Coronary artery (tissue), 2 donors: ENCODE data around the gene CDYL.

ENCODE experiments used
- DNase-seq: peaks from one replicate; pipeline ENCODE4 v3.0.0-alpha.2; 2017; ENCODE audit warnings: low spot score
- H3K27ac ChIP-seq, 2 donors: fragments of 200-600 bp; sonication (generic); one replicate each; pipeline ENCODE4 v1.5.1; 2016 to 2019
- H3K4me3 ChIP-seq: fragments of 200-600 bp; sonication (generic); 2 replicates; pipeline ENCODE4 v1.5.1; 2016; ENCODE audit warnings: mild to moderate bottlenecking, moderate library complexity
- CTCF ChIP-seq: fragments of 200-600 bp; sonication (generic); IDR thresholded peaks from one replicate; pipeline ENCODE4 v1.5.1; 2019; ENCODE audit warnings: antibody characterized with exemption

Gene CDYL

GRCh38 chr6:4946521-4946920 lies 170.3 kb downstream of the CDYL start:
- no peak overlapping the region for H3K27ac ChIP-seq
- H3K4me3 ChIP-seq: no peak overlapping the region
- peak; percentile 63 for DNase-seq
- TF ChIP-seq CTCF: no peak

- Histone ChIP-seq H3K4me3 (no peak overlapping the region), H3K27ac (no peak overlapping the region)
- TF ChIP-seq CTCF: no peak
- no peak for DNase-seq
Measured at GRCh38 chr6:4947716-4948115, 171.5 kb downstream of the CDYL start.

- peak; percentile 21 for DNase-seq
- H3K27ac ChIP-seq: no peak overlapping the region
- H3K4me3 ChIP-seq: no peak overlapping the region
- no peak for TF ChIP-seq CTCF
Measured at GRCh38 chr6:4948781-4949450, 172.7 kb downstream of the CDYL start.

GRCh38 chr6:4950076-4950475 lies 173.9 kb downstream of the CDYL start:
- TF ChIP-seq CTCF: no peak
- Histone ChIP-seq H3K27ac (no peak overlapping the region), H3K4me3 (no peak overlapping the region)
- peak; percentile 35 for DNase-seq

GRCh38 chr6:4950836-4951533 lies 174.8 kb downstream of the CDYL start:
- peak; percentile 14 for DNase-seq
- Histone ChIP-seq H3K27ac (no peak overlapping the region), H3K4me3 (no peak overlapping the region)
- TF ChIP-seq CTCF: no peak

- Histone ChIP-seq H3K4me3 (no peak overlapping the region), H3K27ac (no peak overlapping the region)
- no peak for TF ChIP-seq CTCF
- DNase-seq: peak; percentile 19
Measured at GRCh38 chr6:4953440-4953839, 177.2 kb downstream of the CDYL start.

- no peak overlapping the region for H3K27ac ChIP-seq
- no peak for TF ChIP-seq CTCF
- H3K4me3 ChIP-seq: no peak overlapping the region
- no peak for DNase-seq
Measured at GRCh38 chr6:4956625-4957024, 180.4 kb downstream of the CDYL start.
